Ammon's horn (tissue), 1 donor: Measurements from ENCODE around the gene KBTBD2.
"Not testable (repeated sequence)": the region's sequence is repeated elsewhere in the genome, so short reads cannot be mapped to it uniquely, and the experiment has no call there.

ENCODE experiments used
- DNase-seq: peaks from one replicate; pipeline ENCODE4 v3.0.0-alpha.2; 2016; ENCODE audit warnings: low spot score

KBTBD2 gene

DNA sequence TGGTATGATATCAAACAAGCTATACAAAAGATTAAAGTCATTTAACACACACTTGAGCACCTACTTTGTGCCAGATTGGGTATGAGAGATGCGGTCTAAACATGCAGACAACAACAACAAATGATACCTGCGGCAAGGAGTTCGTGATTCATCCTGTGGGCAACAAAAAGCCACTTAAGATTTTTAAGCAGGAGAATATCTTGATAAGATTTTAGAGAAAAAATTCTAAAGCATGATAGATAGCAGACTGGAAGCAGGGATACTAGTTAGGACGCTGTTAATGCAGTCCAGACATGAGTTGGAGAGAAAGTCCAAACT, 1.6 kb upstream of the KBTBD2 start:
- DNase-seq = no peak

DNA sequence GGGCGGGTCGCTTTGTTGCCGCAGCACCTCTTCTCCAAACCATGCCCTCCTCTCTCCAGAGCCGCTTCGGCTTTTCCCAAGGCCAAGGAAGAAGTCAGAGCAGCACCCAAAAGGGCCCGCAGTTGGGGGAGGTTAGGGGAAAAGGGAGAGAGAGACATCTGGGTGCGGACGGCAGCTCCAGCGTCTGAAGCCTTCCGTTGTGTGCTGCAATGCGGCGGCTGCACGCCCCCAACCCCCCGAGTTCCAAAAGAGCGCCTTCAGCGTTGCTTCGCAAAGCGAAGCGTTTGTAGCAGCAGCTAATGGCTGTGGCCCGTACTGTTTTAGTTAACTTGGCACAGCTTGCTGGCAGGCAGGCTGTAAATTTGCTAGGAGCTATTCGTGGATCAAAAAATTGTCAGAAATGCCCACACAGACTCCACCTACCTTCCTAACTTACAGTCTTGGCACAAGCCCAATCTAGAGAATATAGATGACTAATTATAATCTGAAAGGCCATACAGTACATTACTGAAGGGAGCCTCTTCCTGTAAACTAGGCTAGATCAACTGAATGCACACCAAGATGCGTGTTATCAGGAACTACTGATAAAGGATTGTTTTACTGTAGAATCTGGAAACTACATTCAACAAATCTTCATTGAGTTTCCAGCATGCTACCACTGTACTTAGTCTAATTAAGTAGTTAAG, 1.1 kb upstream of the KBTBD2 start:
- DNase-seq = peak; percentile 63

DNA sequence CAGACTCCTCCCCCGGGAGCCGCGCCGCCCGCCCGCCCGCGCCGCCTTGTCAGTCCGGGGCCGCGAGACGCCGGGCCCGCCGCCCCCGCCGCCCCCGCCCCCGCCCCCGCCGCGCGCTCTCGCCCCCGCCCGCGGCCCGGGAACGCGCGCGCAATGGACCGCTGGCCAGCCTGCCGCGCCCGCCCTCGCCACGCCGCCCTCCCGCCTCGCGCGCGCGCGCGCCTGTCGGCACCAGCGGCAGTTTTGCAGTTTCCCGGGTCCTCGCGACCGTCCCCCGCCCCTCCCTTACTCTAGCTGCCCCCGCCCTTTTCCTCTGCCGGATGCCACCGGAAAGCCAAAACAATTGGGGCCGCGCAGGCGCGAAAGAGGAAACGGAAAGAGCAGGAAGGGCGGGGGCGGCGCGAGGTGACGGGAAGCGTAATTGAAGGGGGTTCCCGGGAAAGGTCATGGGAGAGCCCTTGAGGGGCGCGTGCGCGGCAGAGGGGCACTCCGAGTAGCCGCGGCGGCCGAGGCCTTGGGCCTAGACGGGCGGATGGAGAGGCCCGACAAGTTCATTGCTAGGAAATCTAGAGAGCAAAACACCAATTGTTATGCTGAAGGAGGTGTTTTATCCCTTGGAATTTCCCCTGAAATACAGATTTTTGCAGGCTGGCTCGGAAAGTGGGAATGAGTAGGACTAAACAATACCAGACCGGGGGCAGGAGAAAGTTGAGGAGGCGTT, 400 bp upstream of the KBTBD2 start:
- peak; percentile 96 for DNase-seq

DNA sequence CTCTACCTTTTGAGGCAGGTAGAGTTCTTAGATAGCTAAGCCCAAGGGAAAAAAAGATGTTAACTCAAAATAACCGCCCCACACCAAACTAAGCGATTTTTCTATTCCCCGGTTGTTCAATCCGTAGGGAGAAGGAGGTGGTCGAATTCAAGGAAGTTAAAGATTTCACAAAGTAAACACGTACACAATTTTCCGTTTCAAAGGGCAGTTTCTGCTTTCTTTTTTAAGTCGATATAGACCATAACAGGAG, 842 bp downstream of the KBTBD2 start:
- no peak for DNase-seq

DNA sequence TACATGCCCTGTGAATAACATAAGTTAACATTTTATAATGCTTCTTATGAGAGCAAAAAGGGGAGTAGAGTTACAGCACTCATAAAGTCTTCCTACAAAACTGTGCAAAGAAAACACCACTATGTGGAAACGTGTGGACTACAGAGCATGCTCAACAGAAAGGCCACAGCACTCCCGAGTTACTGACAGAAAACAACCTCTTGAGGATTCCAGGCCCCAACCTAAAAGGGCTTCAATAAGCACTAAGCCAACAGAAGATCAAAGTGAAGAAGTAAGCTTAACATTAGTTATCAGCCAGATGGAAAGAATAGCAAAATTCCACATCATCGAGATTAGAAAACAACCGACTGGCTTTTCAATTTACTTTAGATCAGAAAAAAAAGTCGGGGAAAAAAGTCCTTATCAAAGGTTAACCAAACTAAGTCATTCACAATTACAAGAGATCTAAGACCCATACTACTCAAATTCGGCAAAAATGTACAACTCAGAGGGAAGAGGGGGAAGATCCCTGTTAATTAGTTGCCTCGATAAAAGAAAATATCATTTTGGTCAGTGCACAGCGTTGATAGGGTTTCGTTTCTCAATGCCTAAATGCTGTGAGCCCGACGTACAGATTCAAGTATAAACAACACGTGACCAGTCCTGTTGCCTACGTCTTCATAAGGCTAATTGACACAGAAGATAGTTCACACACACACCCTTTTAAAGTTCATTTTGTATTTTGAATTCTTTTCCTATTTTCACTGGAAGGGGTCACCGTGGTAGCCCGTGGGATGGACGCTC, 1.4 kb downstream of the KBTBD2 start:
- peak; percentile 61 for DNase-seq

DNA sequence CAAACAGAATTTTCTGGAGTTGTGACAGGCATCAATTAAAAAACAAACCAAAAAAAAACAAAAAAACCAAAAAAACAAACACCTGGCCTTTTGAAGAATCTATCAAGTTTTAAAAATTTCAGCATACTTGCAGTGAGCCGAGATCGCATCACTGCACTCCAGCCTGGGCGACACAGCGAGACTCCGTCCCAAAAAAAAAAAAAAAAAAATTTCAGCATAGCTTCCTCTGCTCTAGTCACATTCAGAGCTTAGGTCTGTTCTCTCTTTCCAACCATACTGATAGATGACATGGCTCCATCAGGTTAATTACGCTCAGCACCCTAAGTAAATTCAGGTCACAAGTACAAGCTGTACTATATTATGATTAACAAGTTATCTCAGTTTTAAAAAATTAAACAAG, 3.1 kb downstream of the KBTBD2 start:
- no peak for DNase-seq

DNA sequence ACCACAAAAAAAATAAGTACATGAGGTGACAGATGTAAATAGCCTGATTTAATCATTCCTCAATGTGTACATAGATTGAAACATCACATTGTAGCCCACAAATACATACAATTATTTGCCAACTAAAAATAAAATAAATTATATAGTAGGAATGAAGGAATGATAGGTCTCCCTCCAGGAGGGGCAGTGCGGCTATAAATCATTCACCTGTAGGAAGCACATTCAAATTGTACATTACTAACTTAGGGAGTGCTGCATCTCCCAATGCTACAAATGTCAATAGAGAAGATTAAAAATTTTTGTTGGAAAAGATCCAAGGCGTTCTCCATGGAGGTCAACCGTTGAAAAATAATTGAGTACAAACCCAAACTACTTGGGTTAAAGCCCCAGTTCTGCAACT, 4.2 kb downstream of the KBTBD2 start:
- no peak for DNase-seq

DNA sequence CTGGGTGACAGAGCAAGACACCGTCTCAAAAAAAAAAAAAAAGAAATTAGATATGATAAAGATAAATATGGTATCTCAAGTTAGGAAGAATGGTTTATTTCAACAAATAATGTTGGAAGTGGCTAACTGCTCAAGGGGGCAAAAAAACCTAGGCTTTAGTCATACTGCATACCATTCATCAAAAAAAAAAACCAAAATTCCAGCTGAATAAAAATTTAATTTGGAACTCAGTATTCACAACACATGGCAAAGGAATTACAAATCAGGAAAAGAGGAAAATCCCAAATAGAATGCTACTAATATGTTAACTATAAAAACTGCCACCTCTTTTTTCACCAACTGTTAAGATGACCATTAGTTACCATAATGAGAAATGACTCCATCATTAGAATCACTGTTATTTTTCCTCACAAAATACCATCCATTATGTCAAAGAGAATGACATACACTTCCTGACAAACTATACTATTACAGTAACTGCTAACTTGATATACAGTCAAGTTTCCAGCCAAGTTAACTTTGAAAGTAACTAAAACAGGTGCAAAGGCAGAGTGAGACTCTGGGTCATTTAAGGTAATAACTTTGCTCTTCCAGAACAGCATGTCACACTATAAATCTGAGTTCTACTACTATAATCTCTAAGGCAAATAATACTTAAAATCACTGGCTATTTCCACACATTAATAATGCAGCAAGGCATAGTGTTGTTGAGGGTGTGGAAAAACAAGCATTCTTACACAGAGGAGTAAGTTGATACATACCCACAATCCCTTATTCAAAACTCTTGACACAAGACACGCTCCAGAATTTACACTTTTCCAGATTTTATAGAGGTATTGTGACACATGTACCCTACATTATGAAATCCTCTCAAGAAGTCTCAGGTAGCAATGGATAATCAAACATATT, 10.2 kb downstream of the KBTBD2 start:
- no peak for DNase-seq

DNA sequence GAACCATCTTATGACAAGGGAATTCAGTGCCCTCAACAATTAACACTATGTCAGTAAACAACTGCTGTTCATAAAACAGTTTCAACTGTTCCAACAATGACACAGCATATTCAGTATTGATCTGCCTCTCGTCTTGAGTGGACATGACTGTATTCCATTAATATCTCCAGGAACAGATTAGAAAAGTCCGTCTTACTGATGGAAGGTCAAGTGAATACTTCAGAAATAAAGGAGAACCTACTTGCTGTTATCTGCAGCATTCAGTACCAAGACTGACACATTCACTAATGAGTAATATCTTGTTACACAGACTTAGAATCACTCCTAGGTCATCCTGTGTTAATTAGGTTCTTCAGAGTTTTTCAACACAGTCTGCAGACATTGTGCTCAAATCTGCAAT, 12.1 kb downstream of the KBTBD2 start:
- peak; percentile 8 for DNase-seq

DNA sequence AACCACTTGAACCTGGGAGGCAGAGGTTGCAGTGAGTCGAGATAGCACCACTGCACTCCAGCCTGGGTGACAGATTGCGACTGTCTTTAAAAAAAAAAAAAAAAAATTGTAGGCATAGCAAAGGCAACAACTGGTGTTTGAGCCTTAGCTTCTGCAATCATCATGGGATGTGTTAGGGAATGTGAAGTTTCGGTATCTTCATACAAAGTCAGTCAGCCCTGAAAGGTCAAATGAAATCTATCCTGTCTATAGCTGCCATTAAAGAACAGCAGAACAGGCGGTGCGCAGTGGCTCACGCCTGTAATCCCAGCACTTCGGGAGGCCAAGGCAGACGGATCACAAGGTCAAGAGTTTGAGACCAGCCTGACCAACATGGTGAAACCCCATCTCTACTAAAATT, 13.5 kb downstream of the KBTBD2 start:
- not testable (repeated sequence) for DNase-seq

DNA sequence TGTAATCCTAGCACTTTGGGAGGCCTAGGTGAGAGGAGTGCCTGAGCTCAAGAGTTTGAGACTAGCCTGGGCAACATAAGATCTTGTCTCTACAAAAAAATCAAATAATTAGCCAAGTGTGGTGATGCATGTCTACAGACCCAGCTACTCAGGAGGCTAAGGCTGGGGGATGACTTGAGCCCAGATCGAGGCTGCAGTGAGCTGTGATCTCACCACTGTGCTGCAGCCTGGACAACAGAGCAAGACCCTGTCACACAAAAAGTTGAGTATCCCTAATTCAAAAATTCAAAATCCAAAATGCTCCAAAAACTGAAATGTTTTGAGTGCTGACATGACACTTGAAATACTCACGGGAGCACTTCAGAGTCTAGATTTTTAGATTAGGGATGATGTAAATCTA, 19.1 kb downstream of the KBTBD2 start:
- DNase-seq = no peak

DNA sequence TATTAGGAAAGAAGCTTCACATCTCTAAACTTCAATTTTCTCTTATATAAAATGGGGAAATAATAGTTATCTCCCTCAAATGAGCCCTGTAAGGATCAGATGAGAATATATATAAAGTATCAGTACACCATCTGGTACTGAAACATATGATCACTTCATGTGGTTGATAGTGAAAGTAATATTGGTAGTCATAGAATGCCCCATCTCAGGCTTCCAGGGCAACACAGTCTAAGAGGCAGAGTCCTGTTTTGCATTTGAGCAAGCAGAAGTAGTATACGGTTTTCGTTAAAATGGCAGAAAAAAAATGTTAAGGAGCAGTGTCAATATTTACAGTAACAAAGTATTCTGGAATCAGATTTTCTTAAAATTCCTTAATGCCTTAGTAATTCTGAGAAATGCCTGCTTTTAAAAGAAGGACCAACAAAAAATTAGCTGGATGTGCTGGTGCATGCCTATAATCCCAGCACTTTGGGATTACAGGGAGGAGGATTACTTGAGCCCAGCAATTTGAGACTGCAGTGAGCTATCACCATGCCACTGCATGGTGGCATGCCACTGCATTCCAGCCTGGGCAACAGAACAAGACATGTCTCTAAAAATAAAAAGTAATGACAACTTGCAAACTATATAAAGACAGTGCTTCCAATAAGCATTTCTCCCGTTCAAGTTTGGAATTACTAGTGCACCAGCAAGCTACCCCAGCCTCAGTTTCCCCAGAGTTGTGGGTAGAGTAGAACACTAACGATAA, 19.8 kb downstream of the KBTBD2 start:
- DNase-seq = no peak

DNA sequence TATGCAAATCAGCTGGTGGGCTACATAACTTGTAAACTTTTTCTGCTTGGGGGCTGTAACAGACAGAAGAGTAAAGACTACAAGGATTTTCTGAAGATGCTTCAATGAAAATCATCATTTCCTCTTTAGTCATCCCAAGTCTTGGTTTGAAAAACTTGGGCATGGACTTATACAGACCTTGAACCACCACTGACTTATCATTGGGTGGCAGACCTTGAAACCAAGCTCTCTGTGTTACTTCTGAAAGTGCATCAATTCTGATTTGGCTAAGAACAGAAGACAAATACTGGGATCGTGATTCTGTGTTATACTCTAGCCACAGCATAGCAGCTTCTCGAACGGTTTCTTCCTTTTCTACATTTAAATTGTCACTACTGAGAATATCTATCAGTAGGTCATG, 21.3 kb downstream of the KBTBD2 start:
- no peak for DNase-seq

DNA sequence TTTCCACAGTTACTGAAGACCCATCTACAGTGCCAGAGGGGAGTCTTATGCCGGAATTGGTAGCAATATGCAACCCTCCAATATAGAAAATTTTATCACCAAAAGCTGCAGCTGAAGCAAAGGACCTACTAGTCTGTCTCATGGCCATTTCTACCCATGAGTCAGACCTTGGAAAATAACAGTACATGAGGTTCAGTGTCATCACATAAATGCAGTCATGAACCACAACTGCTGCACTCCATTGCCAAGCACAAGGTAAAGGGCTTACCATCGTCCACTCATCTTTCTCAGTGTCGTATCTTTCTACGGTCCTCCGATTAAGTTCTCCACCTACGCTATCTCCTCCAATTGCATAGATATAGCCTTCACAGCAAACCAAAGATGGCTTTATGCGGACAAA, 21.8 kb downstream of the KBTBD2 start:
- no peak for DNase-seq

DNA sequence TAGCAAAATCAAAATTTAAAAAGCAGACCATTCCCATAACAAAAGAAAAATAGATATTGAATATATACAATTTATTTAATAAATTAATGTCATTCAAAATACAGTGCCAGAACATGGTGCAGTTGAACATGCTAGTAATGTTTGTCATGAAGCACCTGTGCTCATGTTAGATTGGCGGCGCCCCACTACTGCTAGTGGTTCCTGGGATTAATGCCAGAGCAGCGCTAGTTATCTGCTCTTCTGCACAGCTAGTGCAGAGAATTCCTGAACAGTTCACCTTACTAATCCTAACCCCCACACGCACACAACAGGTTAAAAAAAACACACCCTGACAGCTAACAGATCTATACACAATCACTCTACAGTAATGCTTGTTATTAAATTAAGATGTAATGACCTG, 23.4 kb downstream of the KBTBD2 start:
- DNase-seq = no peak

DNA sequence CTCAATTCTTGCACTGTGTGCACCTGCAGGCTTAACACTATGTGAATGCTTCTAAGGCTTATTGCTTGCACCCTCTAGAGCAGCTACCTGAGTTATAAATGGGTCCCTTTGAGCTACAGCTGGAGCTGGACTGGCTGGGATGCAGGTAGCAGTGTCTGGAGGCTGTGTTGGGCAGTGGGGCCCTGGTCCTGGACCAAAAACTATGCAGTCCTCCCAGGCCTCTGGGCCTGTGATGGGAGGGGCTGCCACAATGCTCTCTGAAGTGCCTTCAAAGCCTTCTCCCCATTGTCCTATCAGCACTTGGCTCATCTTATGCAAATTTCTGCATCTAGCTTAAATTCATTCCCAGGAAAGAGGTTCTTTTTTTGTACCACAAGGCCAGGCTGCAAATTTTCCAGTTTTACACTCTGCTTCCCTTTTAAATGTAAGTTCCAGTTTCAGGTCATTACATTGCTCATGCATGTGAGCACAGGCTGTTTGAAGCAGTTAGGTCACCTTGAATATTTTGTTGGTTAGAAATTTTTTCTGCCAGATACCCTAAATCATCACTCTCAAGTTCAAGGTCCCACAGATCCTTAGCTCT, 26.0 kb downstream of the KBTBD2 start:
- DNase-seq = no peak

DNA sequence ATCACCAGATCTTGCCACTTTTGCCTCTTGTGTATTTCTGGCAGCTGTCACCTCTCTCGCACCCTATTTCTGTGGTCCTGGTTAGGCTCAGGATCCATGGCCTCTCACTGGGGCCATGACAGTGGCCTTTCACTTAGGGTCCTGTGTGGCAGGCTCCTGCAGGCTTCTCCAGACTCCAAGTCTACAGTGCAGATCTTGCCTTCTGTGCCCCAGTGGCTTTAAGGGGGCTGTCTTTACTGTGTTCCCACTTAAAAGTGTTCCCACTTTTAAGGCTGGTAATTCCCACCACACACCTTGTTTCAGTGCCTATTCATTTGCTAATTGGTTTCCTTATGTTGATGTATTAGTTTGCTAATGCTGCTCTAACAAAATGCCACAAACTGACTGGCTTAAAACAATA, 27.7 kb downstream of the KBTBD2 start:
- DNase-seq = not testable (repeated sequence)

DNA sequence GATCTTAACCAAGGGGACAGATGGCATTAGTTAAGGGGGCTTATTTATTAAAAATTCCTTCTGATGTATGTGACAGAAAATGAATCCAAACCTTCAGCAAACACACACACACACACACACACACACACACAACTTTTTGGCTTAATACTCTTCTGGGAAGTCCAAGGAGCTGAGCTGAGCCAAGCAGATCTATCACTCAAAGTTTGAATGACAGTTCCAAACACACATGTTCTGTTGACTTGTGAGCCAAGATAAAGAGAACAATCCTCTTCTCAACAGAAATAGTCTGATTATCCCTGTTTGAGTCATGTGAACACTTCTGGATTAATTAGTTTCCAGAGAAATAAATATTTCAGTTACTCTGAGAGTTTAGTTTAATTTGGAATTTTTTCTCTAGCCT, 31.5 kb downstream of the KBTBD2 start:
- no peak for DNase-seq

DNA sequence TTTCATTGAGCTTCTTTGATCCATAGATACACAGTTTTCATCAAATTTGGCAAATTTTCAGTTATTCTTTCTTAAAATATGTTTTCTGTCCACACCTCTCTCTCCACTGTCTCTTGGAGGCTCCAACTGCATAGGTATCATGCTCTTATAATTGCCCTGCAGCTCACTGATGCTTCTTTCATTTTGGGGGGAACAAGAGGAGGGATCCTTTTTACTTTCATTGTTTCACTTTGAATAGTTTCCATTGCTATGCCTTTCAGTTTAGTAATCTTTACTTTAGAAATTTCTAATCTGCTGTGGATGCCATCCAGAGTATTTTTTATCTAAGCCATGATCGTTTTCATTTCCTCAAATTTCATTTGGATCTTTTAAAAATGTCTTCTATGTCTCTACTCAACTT, 32.9 kb downstream of the KBTBD2 start:
- DNase-seq = no peak

DNA sequence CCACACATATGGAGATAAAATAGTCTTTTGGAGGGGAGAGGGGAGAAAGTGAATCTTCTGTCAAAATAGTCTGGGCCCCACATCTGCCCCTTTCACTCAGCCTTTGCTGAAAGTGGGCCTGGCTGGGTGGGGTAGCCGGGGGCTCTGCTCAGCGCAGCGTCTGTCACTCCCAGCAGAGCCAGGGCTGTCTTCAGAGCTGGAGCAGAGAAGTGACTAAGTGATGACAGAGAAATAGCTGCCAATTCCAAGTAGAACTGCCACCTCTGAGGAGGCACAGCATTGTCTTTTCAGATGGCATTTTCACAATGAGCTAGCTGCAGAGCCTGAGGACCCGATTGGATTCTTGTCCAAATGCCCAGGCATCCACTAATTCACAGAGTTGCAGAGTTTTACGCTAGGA, 34.5 kb downstream of the KBTBD2 start:
- not testable (repeated sequence) for DNase-seq
